ENCODE data around the gene TRIL.

TRIL gene

DNA sequence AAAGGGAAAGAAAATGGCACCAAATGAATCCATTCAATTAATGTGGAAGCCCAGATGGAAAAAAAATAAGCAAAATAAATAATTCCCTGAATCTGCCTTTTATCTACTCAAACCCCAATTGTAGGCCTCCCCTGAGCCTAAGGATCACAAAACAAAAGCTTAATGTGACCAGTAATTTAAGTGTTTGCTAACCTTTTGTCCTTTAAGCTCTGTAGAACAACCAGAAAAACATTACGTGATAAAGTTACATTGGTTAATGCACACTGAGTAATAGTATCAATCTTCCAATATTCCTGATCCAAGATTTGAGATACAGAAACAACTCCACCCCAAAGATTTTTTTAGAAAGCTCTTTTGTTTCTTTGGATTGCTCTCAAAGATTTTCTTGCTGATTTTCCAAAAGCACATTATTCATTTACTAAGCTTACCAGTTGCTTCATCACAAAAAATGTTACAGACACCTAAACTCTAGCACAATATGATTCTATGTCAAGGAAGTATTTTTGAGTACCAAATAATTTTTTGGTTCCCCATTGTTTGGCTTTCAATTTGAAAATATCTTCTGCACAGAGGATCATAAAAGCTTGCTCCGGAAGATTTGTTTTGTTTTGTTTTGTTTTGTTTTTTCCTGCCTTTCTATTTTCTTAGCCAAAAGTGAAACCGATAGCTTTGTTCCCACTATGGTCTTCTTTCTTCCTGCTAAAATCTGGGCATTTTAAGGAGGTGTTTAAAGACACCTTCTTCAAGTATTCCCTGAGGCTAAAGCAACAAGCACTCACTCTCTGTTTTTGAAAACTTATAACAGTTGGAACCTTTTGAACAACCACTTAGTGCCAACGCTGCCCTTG, 54.2 kb downstream of the TRIL start:
- Mint-ChIP-seq H3K4me1 (peaks cover 28% of the 10 kb centered on the region), H3K27me3 (ENCODE audit: low read depth, poor library complexity) (peaks cover 4% of the 10 kb centered on the region), H3K36me3 (ENCODE audit: low read depth) (no peaks in the 10 kb centered on the region), H3K27ac (peak overlapping the region; percentile 12), H3K9me3 (no peaks in the 10 kb centered on the region), H3K4me3 (no peak overlapping the region)
- no peak for DNase-seq
- TF ChIP-seq, protein P1, sequence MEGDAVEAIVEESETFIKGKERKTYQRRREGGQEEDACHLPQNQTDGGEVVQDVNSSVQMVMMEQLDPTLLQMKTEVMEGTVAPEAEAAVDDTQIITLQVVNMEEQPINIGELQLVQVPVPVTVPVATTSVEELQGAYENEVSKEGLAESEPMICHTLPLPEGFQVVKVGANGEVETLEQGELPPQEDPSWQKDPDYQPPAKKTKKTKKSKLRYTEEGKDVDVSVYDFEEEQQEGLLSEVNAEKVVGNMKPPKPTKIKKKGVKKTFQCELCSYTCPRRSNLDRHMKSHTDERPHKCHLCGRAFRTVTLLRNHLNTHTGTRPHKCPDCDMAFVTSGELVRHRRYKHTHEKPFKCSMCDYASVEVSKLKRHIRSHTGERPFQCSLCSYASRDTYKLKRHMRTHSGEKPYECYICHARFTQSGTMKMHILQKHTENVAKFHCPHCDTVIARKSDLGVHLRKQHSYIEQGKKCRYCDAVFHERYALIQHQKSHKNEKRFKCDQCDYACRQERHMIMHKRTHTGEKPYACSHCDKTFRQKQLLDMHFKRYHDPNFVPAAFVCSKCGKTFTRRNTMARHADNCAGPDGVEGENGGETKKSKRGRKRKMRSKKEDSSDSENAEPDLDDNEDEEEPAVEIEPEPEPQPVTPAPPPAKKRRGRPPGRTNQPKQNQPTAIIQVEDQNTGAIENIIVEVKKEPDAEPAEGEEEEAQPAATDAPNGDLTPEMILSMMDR (IDR thresholded peaks at IDR 0.05), result no peak

Data from nephron progenitor cell (in vitro differentiated cells).